ENCODE results near the gene CST3.
"Not testable (repeated sequence)": the region's sequence is repeated elsewhere in the genome, so short reads cannot be mapped to it uniquely, and the experiment has no call there.

The CST3 gene

GRCh38 chr20:23641936-23642751, 4.4 kb upstream of the CST3 start:
- DNase-seq, result no peak

DNA sequence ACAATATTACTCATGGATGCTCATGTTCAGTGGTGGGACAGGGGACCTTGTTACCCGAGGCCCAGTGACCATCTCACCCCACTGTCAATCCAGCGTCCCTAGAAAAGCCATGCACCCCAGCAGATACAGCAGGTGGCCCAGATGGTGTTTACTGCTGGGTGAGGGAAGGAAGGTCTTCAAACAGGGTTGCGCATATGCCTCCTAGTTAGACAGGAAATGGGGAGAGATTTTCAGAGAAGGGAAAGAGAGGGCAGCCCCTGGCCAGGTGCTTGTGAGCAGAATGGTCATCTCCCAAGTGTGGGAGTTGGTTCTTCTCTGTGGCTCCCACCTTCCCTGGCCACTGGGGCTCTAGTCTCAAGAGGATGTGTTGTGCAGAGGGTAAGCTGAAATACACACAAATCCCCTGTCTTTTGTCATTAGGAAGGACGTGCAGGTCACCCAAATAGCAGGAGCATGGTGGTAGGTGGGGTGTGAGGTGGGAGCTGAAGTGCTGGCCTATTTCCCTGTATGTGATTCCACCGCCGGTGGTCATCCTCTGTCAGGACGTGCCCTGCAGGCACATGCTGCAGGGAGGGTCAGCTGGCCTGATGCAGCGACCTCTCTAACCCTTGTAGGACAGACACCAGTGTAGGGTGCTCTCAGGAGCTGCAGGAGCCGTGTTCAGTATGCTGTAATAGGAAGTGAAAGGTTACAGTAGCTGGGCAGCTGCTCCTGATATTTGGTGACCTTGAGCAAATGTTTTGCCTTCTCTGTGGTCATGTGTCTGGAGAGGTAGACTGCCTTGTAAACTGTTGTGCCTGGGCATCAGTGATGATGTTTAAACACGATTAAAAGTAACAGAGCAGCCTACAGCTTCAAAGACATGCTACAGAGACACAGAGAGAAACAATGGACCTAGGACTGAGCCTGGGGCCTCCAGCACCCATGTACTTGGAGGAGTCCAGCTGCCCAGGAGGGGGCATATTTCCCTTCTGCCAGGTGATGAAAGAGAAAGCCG, 3.2 kb upstream of the CST3 start:
- no peak for DNase-seq

- no peak for DNase-seq
Observed at GRCh38 chr20:23640018-23640601, 2.4 kb upstream of the CST3 start.

DNA sequence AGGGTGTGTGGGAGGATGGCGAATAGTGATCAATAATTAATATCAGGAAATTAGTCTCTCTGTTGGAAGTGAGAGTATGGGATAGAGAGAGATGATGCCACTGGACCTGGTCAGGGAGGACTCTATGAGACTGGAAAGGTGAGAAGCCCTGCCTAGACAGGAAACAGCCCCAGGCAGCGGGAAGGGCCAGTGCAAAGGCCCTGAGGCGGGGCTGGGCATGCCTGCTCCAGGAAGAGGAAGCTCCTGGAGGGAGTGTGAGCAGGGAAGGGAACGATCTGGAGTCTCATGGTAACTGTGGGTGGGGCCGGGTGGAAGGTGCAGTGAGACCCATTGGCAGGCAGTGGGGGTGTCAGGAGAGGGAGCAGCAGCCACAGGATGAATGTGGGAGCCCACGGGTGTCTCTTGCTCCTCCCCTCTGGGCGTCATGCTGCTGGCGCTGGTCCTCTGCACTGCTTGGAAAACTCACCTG, 1.8 kb upstream of the CST3 start:
- no peak for DNase-seq

DNA sequence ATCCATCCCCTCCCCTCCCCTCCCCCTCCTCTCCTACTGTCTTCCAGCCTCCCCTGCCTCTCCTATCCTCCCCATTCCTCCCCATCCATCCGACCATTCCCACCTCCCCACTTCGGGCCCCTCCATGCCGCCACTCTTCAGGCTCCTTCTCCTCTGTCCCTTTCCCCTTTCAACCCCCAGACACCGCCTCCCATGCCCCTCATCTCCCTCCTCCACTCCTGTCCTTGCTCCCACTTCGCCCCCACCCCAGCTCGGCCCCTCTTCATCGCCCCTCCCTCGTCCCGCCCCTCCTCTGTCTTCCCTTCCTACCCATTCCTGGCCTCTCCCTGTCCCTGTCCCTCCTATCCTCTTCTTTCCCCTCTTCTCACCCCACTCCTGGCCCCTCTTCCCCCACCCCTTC, 554 bp upstream of the CST3 start:
- no peak for DNase-seq

GRCh38 chr20:23636908-23637281, 860 bp downstream of the CST3 start:
- DNase-seq, result no peak

GRCh38 chr20:23636182-23636907, 1.4 kb downstream of the CST3 start:
- no peak for DNase-seq

DNA sequence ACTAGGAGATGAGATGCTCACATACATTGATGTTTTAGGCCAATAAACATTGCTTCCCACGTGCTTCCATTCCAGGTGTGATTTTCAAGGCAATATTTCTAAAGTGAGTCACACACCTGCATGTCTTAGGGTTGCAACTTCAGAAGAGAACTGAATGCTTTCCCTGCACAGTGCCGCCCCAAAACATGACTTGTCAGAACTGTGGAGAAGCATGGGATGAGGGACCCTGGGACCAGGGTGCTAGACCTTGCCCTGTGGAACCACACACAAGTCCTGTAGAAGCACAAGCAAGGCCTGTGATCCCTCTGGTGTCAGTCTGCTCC, 2.0 kb downstream of the CST3 start:
- DNase-seq, result not testable (repeated sequence)

- DNase-seq, result no peak
Observed at GRCh38 chr20:23634985-23635767, 2.6 kb downstream of the CST3 start.

GRCh38 chr20:23634044-23634801, 3.5 kb downstream of the CST3 start:
- no peak for DNase-seq

GRCh38 chr20:23632711-23633573, 4.8 kb downstream of the CST3 start:
- no peak for DNase-seq

DNA sequence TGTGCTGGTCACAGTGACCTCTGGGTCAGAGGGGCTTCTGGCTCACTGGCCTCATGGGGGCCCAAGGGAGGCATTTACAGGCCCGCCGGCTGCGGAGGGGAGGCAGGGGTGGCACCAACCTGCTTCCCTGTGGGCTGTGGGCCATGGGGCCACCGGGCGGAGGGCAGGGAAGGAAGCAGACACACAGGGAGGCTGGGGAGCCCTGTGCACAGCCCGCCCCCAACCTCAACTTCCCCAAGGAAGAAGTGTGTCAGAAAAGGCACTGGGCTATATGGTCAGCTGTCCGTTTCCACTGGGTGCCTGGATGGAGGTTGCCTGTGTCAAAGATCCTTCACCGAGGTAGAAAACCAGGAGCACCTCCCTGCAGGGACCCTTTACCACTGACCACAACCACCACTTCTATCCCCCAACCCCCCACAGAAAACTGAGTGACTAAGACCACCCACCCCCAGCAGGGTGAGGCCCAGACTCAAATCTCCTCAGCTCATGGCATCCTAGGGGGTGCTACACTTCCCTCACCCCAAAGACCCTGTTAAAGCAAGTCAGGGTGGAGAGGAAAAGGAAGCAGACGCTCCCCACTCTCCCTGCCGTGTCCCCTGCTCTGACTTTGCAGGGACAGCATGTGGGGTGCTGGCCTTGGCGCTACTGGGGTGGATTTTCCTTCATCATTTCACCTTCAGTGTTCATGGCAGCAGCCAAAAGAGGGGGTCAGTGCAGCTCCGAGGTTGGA, 5.6 kb downstream of the CST3 start:
- no peak for DNase-seq

- DNase-seq, result no peak
Observed at GRCh38 chr20:23631226-23631822, 6.4 kb downstream of the CST3 start.

- no peak for DNase-seq
Observed at GRCh38 chr20:23630392-23630849, 7.3 kb downstream of the CST3 start.

- no peak for DNase-seq
Observed at GRCh38 chr20:23629542-23630391, 8.0 kb downstream of the CST3 start.

DNA sequence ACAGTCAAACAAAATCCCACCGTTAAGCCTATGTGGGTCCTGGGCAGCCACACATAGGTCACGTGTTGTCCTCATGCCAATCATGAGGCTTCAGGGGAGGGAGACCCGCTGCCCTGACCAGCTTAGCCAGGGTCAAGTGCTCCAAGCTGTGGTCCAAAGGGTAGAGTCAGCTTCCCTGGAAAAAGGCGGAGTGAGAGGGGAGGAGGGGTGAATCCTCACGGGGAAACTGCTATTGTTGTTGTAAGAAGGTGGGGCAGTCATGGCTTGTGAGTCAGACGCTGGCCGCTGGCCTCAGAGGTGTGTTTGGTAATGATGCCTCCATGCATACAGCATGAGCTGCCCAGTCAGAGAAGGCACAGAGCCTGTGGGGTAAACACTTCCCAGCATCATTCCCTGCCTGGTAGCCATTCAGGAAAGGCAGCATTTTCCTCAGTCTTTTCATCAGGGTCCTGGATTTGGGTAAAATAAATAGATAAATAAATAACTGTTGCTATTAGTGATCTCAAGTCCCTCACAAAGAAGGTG, 8.7 kb downstream of the CST3 start:
- DNase-seq, result no peak

- DNase-seq, result no peak
Observed at GRCh38 chr20:23628402-23629016, 9.2 kb downstream of the CST3 start.

Measured in SIG-M5 (cell line).